GM13977 (cell line): ENCODE measurements around the gene TEKT2.

ENCODE experiments used
- DNase-seq: peaks from one replicate; pipeline ENCODE4 v3.0.0; 2012; ENCODE audit warnings: low spot score
- CTCF ChIP-seq: IDR thresholded peaks from 2 replicates; pipeline ENCODE4 v1.5.1; 2012; ENCODE audit warnings: mild to moderate bottlenecking, control low read depth; ENCODE audit not compliant: insufficient read depth; ENCODE audit errors: extremely low read depth, missing control alignments
- in situ Hi-C: fragments of 300-500 bp; cut with MboI; formaldehyde crosslinking; loops from one replicate; pipeline ENCODE4 v1.12.0; 2022; ENCODE audit warnings: low sequenced_read_pairs, low pct_unique_long_range_greater_than_20kb, mixed read lengths, inconsistent platforms; ENCODE audit not compliant: unreplicated experiment

The TEKT2 gene

GRCh38 chr1:36055706-36056105 is 28.2 kb upstream of the TEKT2 start:
- in situ Hi-C loops: no loop called here
- DNase-seq: no peak
- no peak for TF ChIP-seq CTCF

- no peak for DNase-seq
- in situ Hi-C loops: no loop called here
- TF ChIP-seq CTCF: no peak
Observed at GRCh38 chr1:36062315-36062714, 21.6 kb upstream of the TEKT2 start.

GRCh38 chr1:36067871-36068270 is 16.0 kb upstream of the TEKT2 start:
- DNase-seq: no peak
- in situ Hi-C loops: no loop called here
- TF ChIP-seq CTCF: no peak

- no peak for TF ChIP-seq CTCF
- in situ Hi-C loops: no loop called here
- DNase-seq: no peak
Observed at GRCh38 chr1:36068866-36069265, 15.0 kb upstream of the TEKT2 start.

GRCh38 chr1:36070349-36070748 is 13.5 kb upstream of the TEKT2 start:
- in situ Hi-C loops: no loop called here
- no peak for TF ChIP-seq CTCF
- DNase-seq: no peak

GRCh38 chr1:36076979-36077573 is 6.8 kb upstream of the TEKT2 start:
- no peak for DNase-seq
- in situ Hi-C loops: no loop called here
- TF ChIP-seq CTCF: no peak

- in situ Hi-C loops: no loop called here
- no peak for DNase-seq
- no peak for TF ChIP-seq CTCF
Observed at GRCh38 chr1:36080236-36080635, 3.7 kb upstream of the TEKT2 start.
